Upper lobe of right lung (tissue), 1 donor: ENCODE results near the gene AGTPBP1. TPM values are rescaled to one million over a fixed set of nuclear protein-coding genes. Genes with fewer than 3 reads are reported as not detected.

Source experiments
- ATAC-seq: fragments of 200-7000 bp; cut with Tn5 transposase; one replicate; pipeline ENCODE4 v1.9.1; 2020; ENCODE audit warnings: mild to moderate bottlenecking, moderate library complexity
- DNase-seq: peaks from one replicate; pipeline ENCODE4 v3.0.0-alpha.2; 2020
- H3K27ac ChIP-seq: fragments of 200-600 bp; one replicate; pipeline ENCODE4 v1.8.0; 2022
- H3K27me3 ChIP-seq: fragments of 200-600 bp; one replicate; pipeline ENCODE4 v1.8.0; 2022; ENCODE audit warnings: mild to moderate bottlenecking
- H3K36me3 ChIP-seq: fragments of 200-600 bp; one replicate; pipeline ENCODE4 v1.8.0; 2022
- H3K4me1 ChIP-seq: fragments of 200-600 bp; one replicate; pipeline ENCODE4 v1.8.0; 2022
- H3K4me3 ChIP-seq: fragments of 200-600 bp; one replicate; pipeline ENCODE4 v1.8.0; 2022; ENCODE audit warnings: mild to moderate bottlenecking
- H3K9me3 ChIP-seq: fragments of 200-600 bp; one replicate; pipeline ENCODE4 v1.8.0; 2022
- intact Hi-C: fragments of 100-400 bp; cut with DNase I; formaldehyde crosslinking; loops from one replicate; pipeline ENCODE4 v1.11.0; 2022
- total RNA-seq: library from RNA; stranded (reverse); fragmentation: NEBNext Ultra II Directional; extraction: Animal tissue kit (Norgen Biotek cat#: 25700); gene quantifications from one replicate; pipeline ENCODE4 v1.2.1, GENCODE V29; 2021
- TF ChIP-seq, protein P1 (sequence below): fragments of 200-600 bp; IDR thresholded peaks from one replicate; pipeline ENCODE4 v1.8.0; 2022; ENCODE audit warnings: antibody characterized with exemption
- donor health status: DM: no; HTN: yes; CAD: no; lungs with severe emphysema.

The AGTPBP1 gene
- total RNA-seq, 1 donor from 2014 or later: 51.7 TPM

- no peaks in the 10 kb centered on the region for H3K27me3 ChIP-seq
- ATAC-seq: no peak
- H3K9me3 ChIP-seq: no peaks in the 10 kb centered on the region
- intact Hi-C loops: no loop called here
- TF ChIP-seq, protein P1, sequence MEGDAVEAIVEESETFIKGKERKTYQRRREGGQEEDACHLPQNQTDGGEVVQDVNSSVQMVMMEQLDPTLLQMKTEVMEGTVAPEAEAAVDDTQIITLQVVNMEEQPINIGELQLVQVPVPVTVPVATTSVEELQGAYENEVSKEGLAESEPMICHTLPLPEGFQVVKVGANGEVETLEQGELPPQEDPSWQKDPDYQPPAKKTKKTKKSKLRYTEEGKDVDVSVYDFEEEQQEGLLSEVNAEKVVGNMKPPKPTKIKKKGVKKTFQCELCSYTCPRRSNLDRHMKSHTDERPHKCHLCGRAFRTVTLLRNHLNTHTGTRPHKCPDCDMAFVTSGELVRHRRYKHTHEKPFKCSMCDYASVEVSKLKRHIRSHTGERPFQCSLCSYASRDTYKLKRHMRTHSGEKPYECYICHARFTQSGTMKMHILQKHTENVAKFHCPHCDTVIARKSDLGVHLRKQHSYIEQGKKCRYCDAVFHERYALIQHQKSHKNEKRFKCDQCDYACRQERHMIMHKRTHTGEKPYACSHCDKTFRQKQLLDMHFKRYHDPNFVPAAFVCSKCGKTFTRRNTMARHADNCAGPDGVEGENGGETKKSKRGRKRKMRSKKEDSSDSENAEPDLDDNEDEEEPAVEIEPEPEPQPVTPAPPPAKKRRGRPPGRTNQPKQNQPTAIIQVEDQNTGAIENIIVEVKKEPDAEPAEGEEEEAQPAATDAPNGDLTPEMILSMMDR: no peak
- no peak overlapping the region for H3K4me3 ChIP-seq
- H3K4me1 ChIP-seq: no peaks in the 10 kb centered on the region
- H3K27ac ChIP-seq: no peak overlapping the region
- DNase-seq: no peak
- no peaks in the 10 kb centered on the region for H3K36me3 ChIP-seq
These were observed 95.7 kb downstream of the AGTPBP1 start for GRCh38 chr9:85645909-85646627.

DNA sequence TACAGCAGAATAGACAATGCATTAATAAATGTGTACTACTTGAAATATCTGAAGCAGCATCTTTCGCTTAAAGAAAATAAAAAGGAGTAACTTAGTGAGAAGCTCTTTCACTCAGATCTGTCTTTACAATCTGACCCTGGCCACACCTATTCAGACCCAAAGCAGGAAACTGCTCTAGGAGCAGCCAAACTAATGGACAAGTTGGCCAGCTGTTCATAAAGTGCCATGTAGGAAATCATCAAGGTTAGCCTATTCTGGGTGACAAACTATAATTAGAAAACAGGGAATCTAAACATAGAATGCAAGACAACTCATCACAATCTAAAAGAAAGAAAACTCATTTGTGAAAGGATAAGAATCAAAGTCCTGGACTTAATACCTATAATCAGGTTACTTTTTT lies 101.3 kb downstream of the AGTPBP1 start:
- no peak for ATAC-seq
- intact Hi-C loops: no loop called here
- TF ChIP-seq, protein P1: no peak

DNA sequence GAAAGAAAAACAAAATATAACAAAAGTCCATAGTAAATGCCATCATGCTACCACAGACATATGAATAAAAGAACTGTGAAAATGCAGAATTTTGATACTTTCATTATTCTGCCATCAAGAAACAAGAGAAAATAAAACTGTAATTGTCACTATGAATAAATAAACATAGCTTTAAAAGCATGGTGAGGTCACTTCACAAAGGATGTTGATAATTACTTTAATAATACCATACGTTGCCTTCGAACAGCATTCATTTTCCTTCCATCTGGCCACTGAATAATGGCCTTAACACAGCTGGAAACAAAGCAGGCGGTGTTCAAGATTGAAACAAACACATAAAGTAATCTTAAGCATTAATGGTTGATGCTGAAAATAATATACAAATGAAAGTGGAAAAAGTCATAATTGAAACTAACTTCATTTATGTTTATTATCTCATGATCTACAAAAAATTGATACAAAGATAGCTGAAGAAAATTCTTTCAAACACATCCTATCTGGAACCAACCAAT lies 102.0 kb downstream of the AGTPBP1 start:
- DNase-seq (no peak), ATAC-seq (no peak)
- H3K9me3 ChIP-seq: no peaks in the 10 kb centered on the region
- no peak overlapping the region for H3K4me3 ChIP-seq
- no peaks in the 10 kb centered on the region for H3K4me1 ChIP-seq
- intact Hi-C loops: no loop called here
- TF ChIP-seq, protein P1: no peak
- H3K27me3 ChIP-seq: no peaks in the 10 kb centered on the region
- H3K36me3 ChIP-seq: no peaks in the 10 kb centered on the region
- H3K27ac ChIP-seq: no peak overlapping the region

More for the DNA sequence above, 101.3 kb downstream of the AGTPBP1 start:
- Histone ChIP-seq H3K27ac (no peak overlapping the region), H3K9me3 (no peaks in the 10 kb centered on the region), H3K4me1 (no peaks in the 10 kb centered on the region), H3K36me3 (no peaks in the 10 kb centered on the region), H3K27me3 (no peaks in the 10 kb centered on the region), H3K4me3 (no peak overlapping the region)
- no peak for DNase-seq

DNA sequence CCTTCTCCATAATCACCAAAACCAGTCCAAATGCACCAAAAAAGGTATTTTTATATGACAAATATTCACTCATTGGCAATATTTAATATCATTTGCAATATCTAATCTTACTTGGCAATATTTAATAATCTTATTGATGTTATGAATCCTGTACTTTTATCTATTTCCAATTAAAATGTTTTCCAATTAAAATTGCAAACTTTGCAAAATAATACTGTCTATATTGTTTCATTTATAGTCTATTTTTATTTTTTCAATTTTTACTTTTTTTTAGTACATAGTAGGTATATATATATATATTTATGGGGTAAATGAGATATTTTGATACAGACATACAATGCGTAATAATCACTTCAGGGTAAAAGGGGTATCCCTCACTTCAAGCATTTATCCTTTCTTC lies 109.9 kb downstream of the AGTPBP1 start:
- intact Hi-C loops: no loop called here
- no peak overlapping the region for H3K27ac ChIP-seq
- no peaks in the 10 kb centered on the region for H3K27me3 ChIP-seq
- peaks cover 9% of the 10 kb centered on the region for H3K36me3 ChIP-seq
- ATAC-seq (no peak), DNase-seq (no peak)
- H3K9me3 ChIP-seq: no peaks in the 10 kb centered on the region
- TF ChIP-seq, protein P1: no peak
- no peak overlapping the region for H3K4me3 ChIP-seq
- H3K4me1 ChIP-seq: no peaks in the 10 kb centered on the region

- TF ChIP-seq, protein P1: no peak
- Histone ChIP-seq H3K27me3 (no peaks in the 10 kb centered on the region), H3K36me3 (peaks cover 9% of the 10 kb centered on the region), H3K4me3 (no peak overlapping the region), H3K4me1 (no peaks in the 10 kb centered on the region), H3K27ac (no peak overlapping the region), H3K9me3 (no peaks in the 10 kb centered on the region)
- intact Hi-C loops: no loop called here
- DNase-seq: no peak
- no peak for ATAC-seq
These were observed 111.1 kb downstream of the AGTPBP1 start for GRCh38 chr9:85630676-85631075.
